ENCODE measurements around the gene LZTR1.
"Not testable (repeated sequence)": the region's sequence is repeated elsewhere in the genome, so short reads cannot be mapped to it uniquely, and the experiment has no call there.

LZTR1 gene

GRCh38 chr22:20940904-20941385 is 41.2 kb upstream of the LZTR1 start:
- Histone ChIP-seq H3K4ac (ENCODE audit: low read depth, low read length) (peak overlapping the region; percentile 80), H3K79me1 (ENCODE audit: low read length) (no peaks in the 10 kb centered on the region), H3K23ac (ENCODE audit: low read length) (no peak overlapping the region), H3K14ac (ENCODE audit: low read length) (no peak overlapping the region), H2AK5ac (ENCODE audit: low read length) (no peak overlapping the region), H2BK12ac (ENCODE audit: low read length) (no peak overlapping the region), H3K4me1 (ENCODE audit: control insufficient read depth in 1 of 2, insufficient read depth in 2 of 2, low read length in 2 of 2) (peaks cover 4 to 9% of the 10 kb centered on the region in 2 experiments), H2BK5ac (ENCODE audit: low read depth, low read length, poor library complexity) (no peak overlapping the region), H3K4me3 (ENCODE audit: low read depth, low read length) (no peak overlapping the region), H2BK120ac (ENCODE audit: insufficient read depth, low read length, poor library complexity) (no peak overlapping the region), H3K4me2 (ENCODE audit: low read length) (no peak overlapping the region), H3K79me2 (ENCODE audit: control insufficient read depth, insufficient read depth, low read length, poor library complexity) (peaks cover 27% of the 10 kb centered on the region), H4K12ac (ENCODE audit: low read depth, low read length) (no peak overlapping the region), H3K9me3 (ENCODE audit: insufficient read depth, low read depth, low read length) (no peaks in the 10 kb centered on the region), H3K27ac (ENCODE audit: low read depth, low read length) (no peak overlapping the region), H2AFZ (ENCODE audit: insufficient read depth, low read length, poor library complexity) (peak overlapping the region; percentile 45), H3K27me3 (ENCODE audit: insufficient read depth, low read length) (no peaks in the 10 kb centered on the region), H3K18ac (ENCODE audit: low read length) (no peak overlapping the region), H3K36me3 (ENCODE audit: control insufficient read depth in 1 of 2, insufficient read depth in 2 of 2, low read length in 2 of 2) (peaks cover 11 to 15% of the 10 kb centered on the region in 2 experiments), H3K9ac (ENCODE audit: low read length) (no peak overlapping the region), H4K8ac (ENCODE audit: low read depth, low read length) (no peak overlapping the region), H4K91ac (ENCODE audit: low read depth, low read length) (no peak overlapping the region)
- WGBS (ENCODE audit: extremely low coverage, insufficient coverage, insufficient read length): no CpG with 5 or more reads among the region's 4 CpGs
- peak in 1 of 2 donors; percentile 17 for DNase-seq

- not testable (repeated sequence) for H3K27ac ChIP-seq (ENCODE audit: low read depth, low read length); H3K4me1 ChIP-seq (ENCODE audit: control insufficient read depth in 1 of 2, insufficient read depth in 2 of 2, low read length in 2 of 2); H3K4me3 ChIP-seq (ENCODE audit: low read depth, low read length); H3K79me1 ChIP-seq (ENCODE audit: low read length); H3K9me3 ChIP-seq (ENCODE audit: insufficient read depth, low read depth, low read length); H3K18ac ChIP-seq (ENCODE audit: low read length); H3K23ac ChIP-seq (ENCODE audit: low read length); DNase-seq; H2BK12ac ChIP-seq (ENCODE audit: low read length); H2BK120ac ChIP-seq (ENCODE audit: insufficient read depth, low read length, poor library complexity); H2AFZ ChIP-seq (ENCODE audit: insufficient read depth, low read length, poor library complexity); H4K12ac ChIP-seq (ENCODE audit: low read depth, low read length); H3K9ac ChIP-seq (ENCODE audit: low read length); H2AK5ac ChIP-seq (ENCODE audit: low read length); H4K8ac ChIP-seq (ENCODE audit: low read depth, low read length); H3K36me3 ChIP-seq (ENCODE audit: control insufficient read depth in 1 of 2, insufficient read depth in 2 of 2, low read length in 2 of 2); H2BK5ac ChIP-seq (ENCODE audit: low read depth, low read length, poor library complexity); H3K14ac ChIP-seq (ENCODE audit: low read length); H3K27me3 ChIP-seq (ENCODE audit: insufficient read depth, low read length); H3K4me2 ChIP-seq (ENCODE audit: low read length); H4K91ac ChIP-seq (ENCODE audit: low read depth, low read length)
- H3K79me2 ChIP-seq (ENCODE audit: control insufficient read depth, insufficient read depth, low read length, poor library complexity): peaks cover 29% of the 10 kb centered on the region
- WGBS (ENCODE audit: extremely low coverage, insufficient coverage, insufficient read length): no CpG with 5 or more reads among the region's 7 CpGs
- peak overlapping the region; percentile 73 for H3K4ac ChIP-seq (ENCODE audit: low read depth, low read length)
Measured at GRCh38 chr22:20942203-20942902, 39.7 kb upstream of the LZTR1 start.

GRCh38 chr22:20943104-20943933 is 38.8 kb upstream of the LZTR1 start:
- Histone ChIP-seq H3K79me2 (ENCODE audit: control insufficient read depth, insufficient read depth, low read length, poor library complexity) (peaks cover 27% of the 10 kb centered on the region), H2BK120ac (ENCODE audit: insufficient read depth, low read length, poor library complexity) (no peak overlapping the region), H3K9ac (ENCODE audit: low read length) (no peak overlapping the region), H3K9me3 (ENCODE audit: insufficient read depth, low read depth, low read length) (no peaks in the 10 kb centered on the region), H2BK12ac (ENCODE audit: low read length) (no peak overlapping the region), H2AK5ac (ENCODE audit: low read length) (no peak overlapping the region), H3K23ac (ENCODE audit: low read length) (no peak overlapping the region), H3K27me3 (ENCODE audit: insufficient read depth, low read length) (no peaks in the 10 kb centered on the region), H3K14ac (ENCODE audit: low read length) (no peak overlapping the region), H3K4me2 (ENCODE audit: low read length) (no peak overlapping the region), H3K36me3 (ENCODE audit: control insufficient read depth in 1 of 2, insufficient read depth in 2 of 2, low read length in 2 of 2) (peaks cover 3% of the 10 kb centered on the region in 2 experiments), H3K27ac (ENCODE audit: low read depth, low read length) (no peak overlapping the region), H3K4me3 (ENCODE audit: low read depth, low read length) (no peak overlapping the region), H3K18ac (ENCODE audit: low read length) (no peak overlapping the region), H3K4me1 (ENCODE audit: control insufficient read depth in 1 of 2, insufficient read depth in 2 of 2, low read length in 2 of 2) (peaks cover 0 to 8% of the 10 kb centered on the region in 2 experiments), H3K4ac (ENCODE audit: low read depth, low read length) (peak overlapping the region; percentile 19), H4K91ac (ENCODE audit: low read depth, low read length) (no peak overlapping the region), H4K12ac (ENCODE audit: low read depth, low read length) (no peak overlapping the region), H3K79me1 (ENCODE audit: low read length) (no peaks in the 10 kb centered on the region), H2BK5ac (ENCODE audit: low read depth, low read length, poor library complexity) (no peak overlapping the region), H4K8ac (ENCODE audit: low read depth, low read length) (no peak overlapping the region), H2AFZ (ENCODE audit: insufficient read depth, low read length, poor library complexity) (no peak overlapping the region)
- no peak for DNase-seq
- no CpG with 5 or more reads among the region's 8 CpGs for WGBS (ENCODE audit: extremely low coverage, insufficient coverage, insufficient read length)

- WGBS (ENCODE audit: extremely low coverage, insufficient coverage, insufficient read length): no CpG with 5 or more reads among the region's 1 CpG
- no peak overlapping the region for H2BK5ac ChIP-seq (ENCODE audit: low read depth, low read length, poor library complexity)
- H2BK120ac ChIP-seq (ENCODE audit: insufficient read depth, low read length, poor library complexity): no peak overlapping the region
- no peak overlapping the region for H3K23ac ChIP-seq (ENCODE audit: low read length)
- peak in 1 of 2 donors; percentile 43 for DNase-seq
- H3K27ac ChIP-seq (ENCODE audit: low read depth, low read length): no peak overlapping the region
- no peak overlapping the region for H3K4me3 ChIP-seq (ENCODE audit: low read depth, low read length)
- no peak overlapping the region for H4K8ac ChIP-seq (ENCODE audit: low read depth, low read length)
- no peak overlapping the region for H3K9ac ChIP-seq (ENCODE audit: low read length)
- no peak overlapping the region for H3K4ac ChIP-seq (ENCODE audit: low read depth, low read length)
- no peak overlapping the region for H2BK12ac ChIP-seq (ENCODE audit: low read length)
- no peaks in the 10 kb centered on the region for H3K9me3 ChIP-seq (ENCODE audit: insufficient read depth, low read depth, low read length)
- no peaks in the 10 kb centered on the region for H3K79me1 ChIP-seq (ENCODE audit: low read length)
- H4K91ac ChIP-seq (ENCODE audit: low read depth, low read length): no peak overlapping the region
- H3K14ac ChIP-seq (ENCODE audit: low read length): no peak overlapping the region
- H3K79me2 ChIP-seq (ENCODE audit: control insufficient read depth, insufficient read depth, low read length, poor library complexity): peaks cover 27% of the 10 kb centered on the region
- no peak overlapping the region for H3K18ac ChIP-seq (ENCODE audit: low read length)
- H3K4me2 ChIP-seq (ENCODE audit: low read length): no peak overlapping the region
- H3K27me3 ChIP-seq (ENCODE audit: insufficient read depth, low read length): no peaks in the 10 kb centered on the region
- peaks cover 3% of the 10 kb centered on the region in 2 experiments for H3K36me3 ChIP-seq (ENCODE audit: control insufficient read depth in 1 of 2, insufficient read depth in 2 of 2, low read length in 2 of 2)
- H4K12ac ChIP-seq (ENCODE audit: low read depth, low read length): no peak overlapping the region
- no peak overlapping the region for H2AFZ ChIP-seq (ENCODE audit: insufficient read depth, low read length, poor library complexity)
- H2AK5ac ChIP-seq (ENCODE audit: low read length): no peak overlapping the region
- peaks cover 0 to 8% of the 10 kb centered on the region in 2 experiments for H3K4me1 ChIP-seq (ENCODE audit: control insufficient read depth in 1 of 2, insufficient read depth in 2 of 2, low read length in 2 of 2)
Measured at GRCh38 chr22:20944042-20944441, 38.1 kb upstream of the LZTR1 start.
